ENCODE measurements around the gene SCN2B.

SCN2B gene, protein sequence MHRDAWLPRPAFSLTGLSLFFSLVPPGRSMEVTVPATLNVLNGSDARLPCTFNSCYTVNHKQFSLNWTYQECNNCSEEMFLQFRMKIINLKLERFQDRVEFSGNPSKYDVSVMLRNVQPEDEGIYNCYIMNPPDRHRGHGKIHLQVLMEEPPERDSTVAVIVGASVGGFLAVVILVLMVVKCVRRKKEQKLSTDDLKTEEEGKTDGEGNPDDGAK

DNA sequence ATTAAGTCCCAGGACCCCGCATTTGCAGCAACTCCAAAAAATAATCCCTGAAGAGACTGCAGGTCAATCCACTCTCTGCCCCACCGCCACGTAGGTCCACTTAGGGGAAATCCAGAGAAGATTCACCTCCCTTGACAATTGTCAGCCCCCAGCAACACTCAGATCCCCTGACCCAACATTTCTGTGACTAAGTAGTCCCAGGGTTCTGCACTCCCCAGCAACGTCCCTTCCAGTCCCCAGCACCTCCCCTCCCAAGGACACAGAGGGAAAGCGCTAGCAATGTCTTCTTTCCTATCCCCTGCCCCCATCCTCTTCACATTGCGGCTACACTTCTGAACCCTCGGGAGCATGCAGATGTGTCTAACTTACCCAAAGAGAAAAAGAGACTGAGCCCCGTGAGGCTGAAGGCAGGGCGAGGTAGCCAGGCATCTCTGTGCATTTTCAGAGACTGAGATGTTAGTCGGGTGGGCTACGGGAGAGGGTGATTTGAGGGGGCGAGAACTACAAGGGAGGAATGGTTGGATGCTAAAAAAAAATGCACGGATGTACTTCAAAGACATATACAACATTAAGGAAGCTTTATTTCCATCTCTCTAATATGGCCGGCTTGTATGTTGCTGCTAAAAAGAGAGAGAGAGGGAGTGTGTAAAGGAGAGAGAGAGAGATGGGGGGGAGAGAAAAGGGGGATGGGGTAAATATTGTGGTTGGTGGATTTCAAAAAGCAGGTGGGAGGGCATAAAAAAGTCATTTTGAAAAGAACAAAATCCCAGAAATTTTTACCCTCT, at the start of gene SCN2B:
SCN2B (minus strand) TSS at position 647 of the 785 bp plus-strand sequence; CDS start at position 439, 208 bp downstream.
- peak; percentile 25 for DNase-seq (ENCODE audit: low spot score)
- FAIRE-seq = no peak

DNA sequence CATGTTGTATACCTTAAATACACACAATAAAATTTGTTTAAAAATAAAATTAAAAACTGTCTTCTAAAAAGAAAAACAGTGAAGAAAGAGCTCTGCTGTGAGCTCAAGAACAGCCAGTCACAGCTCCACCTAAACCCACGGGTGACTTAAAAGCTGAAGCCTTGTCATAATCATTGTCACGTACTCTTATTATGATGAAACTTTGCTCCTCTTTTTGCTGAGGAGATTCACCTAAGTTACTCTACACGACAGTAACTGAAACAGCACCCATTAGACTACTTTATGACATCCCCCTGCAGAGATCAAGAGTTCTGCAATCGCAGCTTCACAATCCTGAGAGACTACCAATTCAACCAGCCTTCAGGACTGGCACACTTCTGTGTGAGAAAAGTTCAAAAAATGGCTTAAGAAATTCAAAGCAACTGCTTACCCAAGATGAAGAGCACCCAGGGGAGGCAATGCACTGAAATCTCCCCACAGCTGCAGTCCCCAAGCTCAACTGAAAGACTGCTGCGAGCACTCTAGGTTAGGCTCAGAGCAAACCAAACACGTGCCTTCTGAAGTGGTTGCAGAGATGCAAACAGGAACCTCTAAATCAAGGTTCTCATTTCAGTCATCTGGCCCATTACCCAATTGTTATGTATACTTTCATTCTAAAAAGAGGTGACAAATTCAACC, 48.2 kb upstream of the SCN2B start, which contains the start of gene JAML:
JAML (minus strand) TSS at position 501 of the 678 bp plus-strand sequence. CDS start 10,145 bp downstream, outside the sequence.
- FAIRE-seq (no peak), DNase-seq (ENCODE audit: low spot score) (no peak)

DNA sequence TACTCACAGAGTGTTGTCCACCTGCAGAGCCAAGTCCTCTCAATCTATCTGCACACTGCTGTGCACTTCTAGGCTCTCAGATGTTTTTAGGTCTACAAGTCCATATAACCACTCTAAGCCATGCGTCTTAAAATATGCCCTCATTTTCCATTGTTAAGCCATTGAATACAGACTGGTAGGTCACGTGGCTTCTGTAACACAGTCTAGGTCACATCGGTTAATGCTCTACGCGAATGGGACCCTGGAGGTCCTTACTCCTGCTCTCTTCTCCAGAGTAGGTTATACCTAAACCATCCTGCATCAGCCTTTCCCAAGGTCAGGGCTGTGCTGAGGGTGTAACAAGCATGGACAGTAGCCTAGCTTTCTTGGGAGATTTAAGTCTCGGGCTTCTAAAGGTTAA, 47.6 kb upstream of the SCN2B start:
- FAIRE-seq (no peak), DNase-seq (ENCODE audit: low spot score) (no peak)

DNA sequence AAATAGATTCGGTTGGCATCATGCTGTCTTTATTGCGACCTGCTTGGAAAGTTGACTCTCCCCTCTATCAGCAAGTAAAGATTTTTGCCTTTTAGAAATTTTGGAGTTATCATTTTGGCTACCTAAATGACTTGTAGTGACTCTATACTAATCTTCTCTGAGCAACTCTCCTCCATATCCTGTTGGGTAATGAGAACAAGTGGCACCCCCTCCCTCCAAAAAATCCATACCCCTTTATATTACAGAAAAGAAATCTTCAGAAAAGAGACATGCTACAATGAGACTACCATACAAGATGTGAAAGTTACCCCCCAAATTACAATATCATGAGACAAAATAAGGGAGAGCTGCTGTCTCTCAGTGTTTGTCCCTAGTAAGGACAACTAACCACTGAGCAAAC, 47.1 kb upstream of the SCN2B start:
- FAIRE-seq (no peak), DNase-seq (ENCODE audit: low spot score) (no peak)

DNA sequence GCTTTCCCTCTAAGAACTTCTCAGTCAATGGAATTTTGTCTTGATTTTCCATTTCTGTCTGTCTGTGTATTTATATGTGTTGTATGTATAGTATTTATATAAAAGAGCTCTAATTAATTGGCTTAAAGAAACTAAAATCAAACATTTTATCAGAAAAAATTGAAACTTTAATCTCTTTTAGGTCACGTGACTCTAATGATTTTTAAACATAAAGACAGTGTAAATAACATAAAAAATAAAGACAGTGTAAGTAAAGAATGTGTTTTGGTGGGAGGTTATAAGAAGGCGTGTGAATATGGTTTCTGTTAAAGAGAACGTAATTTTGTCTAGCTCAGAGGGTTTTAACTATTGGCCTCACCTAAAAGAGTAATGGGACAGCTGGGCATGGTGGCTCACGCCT, 46.0 kb upstream of the SCN2B start:
- FAIRE-seq = no peak
- DNase-seq (ENCODE audit: low spot score) = no peak

DNA sequence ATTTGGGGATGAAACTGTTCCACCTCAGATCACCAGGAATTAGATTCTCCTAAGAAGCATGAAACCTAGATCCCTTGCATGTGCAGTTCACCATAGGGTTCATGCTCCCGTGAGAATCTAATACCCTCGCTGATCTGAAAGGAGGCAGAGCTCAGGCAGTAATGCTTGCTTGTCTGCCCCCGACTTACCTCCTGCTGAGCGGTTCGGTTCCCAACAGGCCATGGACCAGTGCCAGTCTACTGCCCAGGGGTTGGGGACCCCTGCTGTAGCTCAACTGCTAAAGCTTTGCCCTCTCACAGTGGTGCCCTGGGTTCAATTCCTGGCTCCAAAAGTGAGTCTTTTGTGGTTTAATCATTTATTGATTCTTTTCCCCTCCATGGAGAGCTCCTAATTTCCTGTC, 45.0 kb upstream of the SCN2B start:
- no peak for FAIRE-seq
- DNase-seq (ENCODE audit: low spot score) = no peak

DNA sequence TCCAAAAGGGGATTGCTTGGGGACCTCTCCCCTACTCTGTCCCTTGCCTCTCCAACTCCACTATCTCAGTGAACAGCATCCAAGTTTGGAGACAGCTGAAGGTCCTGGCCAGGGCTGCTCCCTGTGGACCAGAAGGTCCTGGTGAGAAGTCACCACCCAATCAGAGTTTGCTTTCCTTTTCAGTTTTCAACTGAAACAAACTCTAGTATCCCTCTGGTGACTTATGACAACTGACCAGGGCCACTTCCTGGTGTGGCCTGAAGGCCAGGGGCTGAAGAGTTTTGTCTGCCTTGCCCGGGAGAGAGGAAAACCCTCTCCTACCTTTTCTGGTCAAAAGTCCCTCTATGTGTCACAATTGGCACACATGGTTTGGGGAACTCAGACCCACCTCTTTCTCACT, 43.3 kb upstream of the SCN2B start:
- FAIRE-seq = no peak

DNA sequence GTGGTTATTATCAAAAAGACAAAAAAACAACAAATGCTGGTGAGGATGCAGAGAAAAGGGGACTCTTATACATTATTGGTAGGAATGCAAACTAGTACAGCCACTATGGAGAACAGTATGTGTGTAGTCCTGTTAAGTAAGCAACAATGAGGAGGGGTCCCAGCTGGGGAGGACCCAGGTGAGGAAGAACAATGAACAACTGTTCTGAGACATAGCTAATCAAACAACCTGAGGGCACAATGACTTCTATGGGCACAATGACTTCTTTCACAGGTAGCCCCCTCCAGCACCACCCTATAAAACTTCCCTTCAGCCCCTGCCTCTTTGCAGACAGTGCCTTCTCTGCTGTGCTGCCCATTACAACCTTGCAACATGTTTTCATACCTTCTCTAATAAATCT, 42.8 kb upstream of the SCN2B start:
- no peak for DNase-seq (ENCODE audit: low spot score)

More for the DNA sequence above, 43.3 kb upstream of the SCN2B start:
- DNase-seq (ENCODE audit: low spot score) = no peak

DNA sequence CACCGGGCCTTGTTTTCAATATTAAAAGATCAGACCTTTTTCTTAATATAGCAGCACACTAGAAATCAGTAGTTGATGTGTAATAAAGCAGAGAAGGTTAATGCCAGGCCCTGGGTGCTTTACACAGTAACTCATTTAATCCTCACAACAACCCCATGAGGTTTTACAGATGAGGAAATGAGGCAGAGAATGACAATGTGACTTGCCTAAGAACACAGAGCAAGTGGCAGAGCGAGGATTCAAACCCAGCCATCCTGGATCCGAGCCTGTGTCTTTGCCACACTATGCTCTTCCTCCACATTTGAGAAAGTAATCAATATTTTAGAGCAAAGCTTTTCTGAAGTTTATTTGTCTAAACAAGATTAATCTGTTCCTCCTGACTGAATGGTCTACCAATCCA, 41.1 kb upstream of the SCN2B start:
- FAIRE-seq (no peak), DNase-seq (ENCODE audit: low spot score) (no peak)

More for the DNA sequence above, 42.8 kb upstream of the SCN2B start:
- FAIRE-seq = no peak

DNA sequence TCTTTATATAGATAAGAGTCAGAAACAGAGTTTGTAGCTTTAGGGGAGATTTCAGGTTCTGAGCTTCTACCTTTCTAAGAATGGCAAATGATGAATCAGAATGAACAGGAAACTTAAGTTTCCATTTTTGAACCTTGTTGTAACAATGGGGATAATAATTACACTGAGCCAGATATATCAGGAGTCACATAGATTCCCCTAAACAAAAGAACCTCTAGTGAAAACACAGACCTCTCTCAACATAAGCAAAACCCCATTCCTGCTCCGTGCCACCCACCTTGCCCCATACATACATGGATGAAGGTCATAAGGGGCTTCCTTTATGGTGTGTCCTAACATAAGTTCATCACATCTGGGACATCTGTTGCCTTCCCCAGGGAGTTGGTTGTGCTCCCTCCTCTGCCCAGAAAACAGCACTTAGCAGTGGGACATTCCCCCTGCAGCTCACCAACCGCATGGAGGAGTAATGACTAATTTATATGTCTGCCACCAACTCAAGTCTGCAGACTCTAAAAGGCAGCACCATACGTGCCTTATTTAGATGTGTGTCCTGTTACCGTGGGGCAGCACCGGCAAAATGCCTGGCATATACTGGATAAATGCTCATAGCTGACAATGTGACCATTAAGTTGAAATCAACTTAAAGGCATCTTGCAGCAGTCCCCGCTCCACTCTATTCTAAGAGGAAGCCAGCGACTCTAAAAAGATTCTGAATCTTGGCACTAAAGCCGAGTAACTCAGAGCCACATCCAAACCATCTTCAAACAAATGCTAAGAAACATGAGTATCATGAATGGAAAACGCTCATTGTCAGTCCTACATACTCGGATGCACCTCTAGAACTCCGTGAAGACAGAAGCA, 40.4 kb upstream of the SCN2B start:
- FAIRE-seq (no peak), DNase-seq (ENCODE audit: low spot score) (no peak)

DNA sequence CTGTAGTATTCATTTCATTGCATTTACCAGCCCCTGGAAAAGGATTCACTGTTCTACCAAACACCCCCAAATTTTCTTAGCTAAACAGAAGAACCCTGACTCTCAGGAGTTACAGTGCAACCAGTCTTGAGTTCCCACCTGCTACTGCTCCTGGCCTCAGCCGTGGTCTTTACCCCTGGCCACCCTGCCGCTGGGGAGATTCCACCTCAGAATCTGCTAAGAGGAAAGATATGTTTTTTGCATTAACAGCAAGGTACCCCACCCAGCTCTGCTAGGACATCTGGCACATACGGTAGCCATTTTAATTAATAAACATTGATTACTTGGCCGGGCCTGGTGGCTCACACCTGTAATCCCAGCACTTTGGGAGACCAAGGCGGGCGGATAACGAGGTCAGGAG, 39.3 kb upstream of the SCN2B start:
- FAIRE-seq (no peak), DNase-seq (ENCODE audit: low spot score) (no peak)

DNA sequence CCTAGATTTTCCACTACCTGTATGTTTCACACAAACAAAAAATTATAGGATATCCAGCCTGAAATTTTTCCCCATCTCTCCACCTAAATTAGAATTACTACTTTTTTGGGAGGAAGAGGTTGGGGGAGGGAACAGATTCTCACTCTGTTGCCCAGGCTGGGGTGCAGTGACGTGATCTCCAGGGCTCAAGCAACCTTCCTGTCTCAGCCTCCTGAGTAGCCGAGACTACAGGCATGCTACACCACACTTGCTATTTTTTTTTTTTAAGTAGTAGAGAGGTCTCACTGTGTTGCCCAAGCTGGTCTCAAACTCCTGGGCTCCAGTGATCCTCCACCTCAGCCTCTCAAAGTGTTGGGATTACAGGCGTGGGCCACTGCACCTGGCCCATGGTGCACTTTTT, 38.8 kb upstream of the SCN2B start:
- FAIRE-seq = no peak
- no peak for DNase-seq (ENCODE audit: low spot score)

DNA sequence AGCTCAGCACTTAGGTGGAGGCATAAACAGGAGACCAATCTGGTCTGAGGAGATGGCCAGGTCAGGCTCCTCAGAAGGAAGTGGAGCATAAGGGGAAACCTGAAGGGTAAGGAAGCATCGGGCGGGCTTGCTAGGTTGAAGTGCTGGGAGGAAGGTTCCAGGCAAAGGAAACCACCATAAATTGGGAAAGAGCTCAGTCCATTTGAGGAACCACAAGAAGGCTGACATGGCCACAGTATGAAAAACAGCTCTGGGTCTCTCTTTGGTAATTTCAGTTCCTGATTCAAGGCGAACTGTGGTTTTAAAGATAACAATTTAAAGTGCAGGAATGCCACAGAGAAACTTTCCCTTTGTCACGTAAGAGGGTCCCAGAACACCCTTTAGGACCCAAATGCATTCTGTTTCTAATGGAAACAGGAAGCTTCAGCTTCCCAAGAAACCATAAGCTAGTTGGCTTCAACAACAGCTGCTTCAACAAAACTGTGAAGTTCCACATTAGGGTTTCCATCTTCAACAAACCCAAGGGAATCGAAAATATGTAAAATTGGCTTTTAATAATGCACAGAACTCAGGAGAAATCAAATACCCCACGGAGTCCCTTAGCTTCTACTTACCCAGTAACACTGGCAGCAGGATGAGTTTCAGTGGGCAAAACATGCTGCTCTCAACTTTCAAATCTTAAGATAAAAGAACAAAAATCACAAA, 37.9 kb upstream of the SCN2B start:
- FAIRE-seq (no peak), DNase-seq (ENCODE audit: low spot score) (no peak)

DNA sequence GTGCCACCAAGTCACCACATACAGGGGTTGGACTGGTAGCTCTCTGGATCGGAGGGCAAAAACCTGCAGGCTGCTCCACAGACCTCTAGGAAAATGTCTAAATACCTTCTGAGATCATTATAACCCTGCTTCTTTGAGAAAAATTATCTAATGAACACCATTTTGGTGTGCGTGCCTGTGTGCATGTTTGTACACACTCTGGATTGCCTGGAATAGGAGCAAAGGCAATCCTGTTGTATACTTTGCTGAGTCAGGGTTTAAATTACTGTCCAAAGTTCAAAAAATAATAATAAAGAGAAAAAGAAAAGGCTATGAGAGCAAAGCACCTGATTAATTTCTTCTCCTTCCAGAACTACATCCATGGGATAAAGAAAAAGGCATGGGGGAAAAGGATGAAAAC, 37.3 kb upstream of the SCN2B start:
- FAIRE-seq = no peak
- no peak for DNase-seq (ENCODE audit: low spot score)

DNA sequence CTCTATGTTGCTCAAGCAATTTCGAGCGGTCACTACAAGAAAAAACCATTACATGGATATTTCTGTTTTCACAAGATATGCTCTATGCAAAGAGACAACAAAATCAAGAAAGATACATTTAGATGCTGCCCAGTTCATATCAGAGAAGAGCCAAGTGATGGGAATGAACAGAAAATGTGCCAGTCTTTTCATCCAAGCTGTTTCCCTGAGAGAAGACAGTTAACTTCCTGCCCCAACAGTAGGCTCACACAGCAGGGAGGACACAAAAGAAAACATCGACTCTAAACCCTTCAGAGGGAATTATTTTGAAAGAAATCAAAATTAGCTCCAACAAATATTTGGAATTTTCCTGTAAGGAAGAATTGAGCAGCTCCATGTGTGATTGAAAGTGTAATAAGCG, 36.8 kb upstream of the SCN2B start:
- FAIRE-seq = no peak
- DNase-seq (ENCODE audit: low spot score) = no peak

DNA sequence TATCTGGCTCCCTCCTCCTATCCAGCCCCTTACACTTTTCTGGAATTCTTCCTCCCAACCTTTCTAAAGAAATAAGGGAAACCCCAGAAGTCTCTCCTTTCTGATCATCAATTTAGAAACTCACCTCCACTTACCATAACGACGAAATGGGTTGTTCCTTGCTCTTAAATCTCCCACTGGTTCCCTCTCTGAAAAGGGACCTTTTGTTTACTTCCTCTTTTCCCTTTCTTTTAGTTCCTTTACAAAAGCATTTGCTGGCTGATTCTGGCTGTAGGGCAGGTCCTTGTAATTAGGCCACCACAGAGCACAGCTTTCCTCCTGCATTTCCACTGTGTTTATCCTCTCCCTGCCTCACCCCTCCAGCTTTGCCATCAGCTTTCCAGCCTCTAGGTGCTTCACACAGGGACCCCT, 36.3 kb upstream of the SCN2B start:
- DNase-seq (ENCODE audit: low spot score) = no peak
- FAIRE-seq = no peak

DNA sequence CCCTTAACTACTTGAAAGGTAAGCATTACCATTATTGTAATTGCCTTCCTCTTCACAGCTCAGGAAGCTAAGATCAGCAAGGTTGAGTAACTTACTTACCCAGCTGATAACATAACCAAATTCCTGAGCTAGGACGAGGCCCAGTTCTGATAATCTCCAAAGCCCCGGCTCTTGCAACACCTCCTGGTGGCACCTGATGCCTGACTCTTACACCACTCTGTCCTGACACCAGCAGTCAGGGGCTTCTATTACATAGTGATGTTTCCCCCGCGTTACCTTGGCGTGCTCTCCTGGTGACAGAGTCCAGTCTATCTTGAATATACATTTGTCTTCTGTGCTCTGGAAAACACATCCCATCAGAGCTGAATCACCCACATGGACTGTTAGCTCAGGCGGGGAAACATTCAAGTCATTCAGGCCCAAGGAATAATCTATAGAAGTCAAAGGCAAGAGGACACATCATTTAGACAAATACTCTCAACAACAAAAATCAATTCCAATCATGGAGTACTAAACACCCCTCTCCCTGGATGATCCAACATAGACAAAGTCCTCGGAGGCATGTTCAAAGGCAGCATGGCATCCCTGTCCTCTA, 35.8 kb upstream of the SCN2B start:
- FAIRE-seq (no peak), DNase-seq (ENCODE audit: low spot score) (no peak)

DNA sequence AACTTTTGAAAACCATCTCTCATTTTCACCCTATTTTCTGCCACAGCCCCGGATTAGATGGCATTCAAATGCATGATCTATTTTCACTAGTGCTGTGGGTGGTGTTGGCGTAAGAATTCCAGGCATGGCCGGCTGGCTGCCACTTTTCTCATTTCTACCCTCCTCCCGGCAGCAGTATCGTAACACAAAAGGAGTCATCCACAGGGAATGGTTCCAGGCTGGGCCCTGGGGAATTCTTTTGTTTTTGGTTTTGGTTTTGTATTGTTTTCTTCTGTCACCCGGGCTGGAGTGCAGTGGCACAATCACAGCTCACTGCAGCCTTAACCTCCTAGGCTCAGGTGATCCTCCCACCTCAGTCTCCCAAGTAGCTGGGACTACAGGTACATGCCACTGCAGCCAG, 34.6 kb upstream of the SCN2B start:
- peak; percentile 34 for DNase-seq (ENCODE audit: low spot score)
- FAIRE-seq = no peak

DNA sequence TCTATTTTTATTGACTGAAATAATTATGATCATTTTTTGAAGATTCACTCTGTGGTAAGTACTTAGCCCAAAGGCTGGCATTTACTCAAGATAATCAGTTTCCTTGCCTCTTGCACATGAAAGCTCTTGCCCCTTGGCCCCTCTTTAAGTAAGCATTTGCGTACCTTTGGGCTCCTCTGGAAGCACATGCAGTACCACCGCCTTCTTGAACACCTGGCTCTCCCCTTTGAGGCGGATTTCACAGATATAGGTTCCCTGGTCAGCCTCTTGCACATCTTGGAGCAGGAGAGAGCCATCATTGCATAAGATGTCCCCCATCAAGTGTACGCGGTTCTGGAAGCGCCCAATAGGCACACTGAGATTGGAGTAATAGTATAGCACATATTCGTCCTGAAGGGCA, 33.9 kb upstream of the SCN2B start:
- no peak for FAIRE-seq
- no peak for DNase-seq (ENCODE audit: low spot score)

DNA sequence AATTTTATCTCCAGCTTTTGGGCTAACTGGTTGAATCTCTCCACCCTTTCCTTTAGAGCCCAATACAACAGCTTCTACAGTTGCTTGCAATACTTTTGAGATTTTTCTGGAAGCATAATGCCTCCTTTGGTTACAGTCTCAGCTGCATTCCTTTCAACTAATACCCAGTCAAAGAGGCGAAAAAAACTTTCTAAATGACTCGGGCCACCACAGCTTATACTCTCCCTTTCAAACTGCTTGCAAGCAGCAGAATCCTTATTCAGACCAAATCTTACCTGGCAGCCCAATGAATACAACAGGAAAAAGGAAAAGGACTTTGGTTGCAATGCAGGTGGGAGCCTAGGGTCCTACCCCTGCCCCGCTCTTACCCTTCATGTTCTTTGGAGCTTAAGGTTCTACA, 32.6 kb upstream of the SCN2B start:
- DNase-seq (ENCODE audit: low spot score) = no peak
- FAIRE-seq = no peak
